ENCODE measurements around the gene SYNE2.

GRCh38 chr14:63904724-63905123 lies 51.9 kb downstream of the SYNE2 start:
- TF ChIP-seq CTCF (IDR thresholded peaks at IDR 0.05; ENCODE audit: low read depth, low read length, poor library complexity, severe bottlenecking), result no peak
- TF ChIP-seq EZH2phosphoT487 (IDR thresholded peaks at IDR 0.05; ENCODE audit: borderline replicate concordance, low read length), result no peak
